Prostate gland (tissue), 2 donors: Measurements from ENCODE around the gene ASGR1.

Experiments
- CTCF ChIP-seq, 4 experiments: fragments of 200-600 bp in 2 of 4; fragments of 450-650 bp in 2 of 4; sonication (generic) in 2 of 4; IDR thresholded peaks; 1 replicate in 3 of 4; 2 replicates in 1 of 4; pipeline ENCODE4 v1.5.1; 2016 to 2019; ENCODE audit warnings: antibody characterized with exemption in 4 of 4, mild to moderate bottlenecking in 2 of 4, moderate library complexity in 2 of 4
- POLR2A ChIP-seq: fragments of 450-650 bp; IDR thresholded peaks from one replicate; pipeline ENCODE4 v1.6.1; 2016; ENCODE audit warnings: antibody characterized with exemption, mild to moderate bottlenecking
- POLR2AphosphoS5 ChIP-seq: sonication (generic); formaldehyde crosslinking; IDR thresholded peaks from one replicate; pipeline ENCODE4 v1.6.1; 2017; ENCODE audit warnings: antibody characterized with exemption

- TF ChIP-seq CTCF (IDR thresholded peaks at IDR 0.05) (no peak), POLR2AphosphoS5 (no peak), POLR2A (no peak)
Measured at GRCh38 chr17:7208754-7209460, 29.7 kb upstream of the ASGR1 start.
